Activated CD4-positive, alpha-beta T cell treated with anti-CD3 and anti-CD28 coated beads, Interleukin-2, amount 50 U/mL, for 16 hours (primary cell): Measurements from ENCODE around the gene RASSF5.

Source experiments
- DNase-seq: peaks from one replicate; pipeline ENCODE4 v3.0.0-alpha.2; 2020

The RASSF5 gene

DNA sequence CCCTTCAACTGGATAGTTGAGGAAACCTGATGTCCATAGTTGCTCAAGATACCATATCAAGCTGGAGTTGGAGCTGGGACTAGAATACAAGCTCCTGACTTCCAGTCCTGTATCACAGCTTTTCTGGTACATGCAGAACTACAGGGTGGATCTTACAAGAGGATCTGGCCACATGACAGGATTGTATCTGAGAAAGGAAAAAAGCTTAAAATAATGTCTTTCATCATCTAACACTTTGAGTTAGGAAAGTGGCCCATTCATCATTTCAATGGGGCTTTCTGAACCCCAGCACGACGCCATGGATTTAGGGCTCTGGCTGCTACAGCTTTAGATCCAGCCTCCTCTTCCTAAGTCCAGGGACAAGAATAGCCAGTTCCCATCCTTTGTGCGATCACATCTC, 46.9 kb downstream of the RASSF5 start:
- no peak for DNase-seq

DNA sequence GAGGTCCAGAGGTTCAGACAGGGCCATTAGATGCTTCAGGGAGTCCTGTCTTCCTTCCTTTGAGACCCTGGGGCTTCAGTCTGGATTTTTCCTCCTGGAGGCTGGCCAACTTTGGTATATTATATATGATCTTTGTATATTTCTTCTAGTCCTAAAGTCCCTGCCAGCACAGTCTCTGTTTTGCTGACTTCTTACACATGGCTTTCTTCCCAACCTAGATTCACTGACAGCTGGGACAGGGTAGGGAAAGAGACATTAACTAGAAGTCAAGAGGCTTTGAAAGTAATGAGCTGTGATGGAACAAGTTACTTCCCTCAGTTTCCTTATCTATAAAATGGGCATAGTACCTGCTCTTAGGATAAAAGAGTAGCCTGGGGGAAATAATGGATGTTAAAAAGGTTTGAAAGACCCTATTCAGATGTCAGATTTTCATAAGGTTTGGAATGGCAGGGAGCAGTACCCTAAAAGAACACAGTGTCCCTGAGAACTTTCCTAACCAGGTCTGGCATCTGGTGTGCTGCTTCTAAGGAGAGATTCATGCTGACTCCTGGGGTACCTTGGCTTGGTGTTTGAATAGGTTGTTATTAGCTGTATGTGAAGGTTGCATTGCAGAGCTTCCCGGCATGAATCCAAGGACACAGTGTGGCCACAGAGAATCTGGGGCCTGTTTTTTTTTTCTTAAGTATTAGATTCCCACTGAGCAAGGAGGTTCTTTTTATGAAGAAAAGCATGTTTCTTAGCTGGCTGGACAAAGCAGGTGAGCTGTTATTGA, 47.6 kb downstream of the RASSF5 start:
- no peak for DNase-seq

DNA sequence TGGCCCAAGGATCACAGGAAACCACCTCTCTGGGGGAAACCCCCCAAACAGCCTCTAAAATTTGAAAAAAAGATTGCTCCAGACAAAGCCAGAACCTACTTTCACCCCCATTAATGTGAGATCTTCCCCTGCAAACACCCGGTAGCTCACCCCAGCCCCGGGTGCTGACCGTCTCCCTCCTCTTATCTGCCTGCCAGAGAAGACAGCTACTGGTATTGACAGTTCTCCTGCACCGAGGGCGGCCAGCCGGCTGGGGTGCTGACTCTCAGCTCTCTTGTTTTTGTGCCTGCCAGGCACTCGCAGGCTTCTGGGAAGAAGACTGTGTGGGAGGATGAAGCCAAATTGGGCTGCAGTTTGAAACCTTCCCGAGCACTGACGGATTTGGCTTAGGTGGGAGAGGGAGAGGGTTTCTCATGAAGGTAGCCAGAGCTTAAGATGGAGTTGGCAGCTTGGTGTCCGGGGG, 48.2 kb downstream of the RASSF5 start:
- peak; percentile 46 for DNase-seq

DNA sequence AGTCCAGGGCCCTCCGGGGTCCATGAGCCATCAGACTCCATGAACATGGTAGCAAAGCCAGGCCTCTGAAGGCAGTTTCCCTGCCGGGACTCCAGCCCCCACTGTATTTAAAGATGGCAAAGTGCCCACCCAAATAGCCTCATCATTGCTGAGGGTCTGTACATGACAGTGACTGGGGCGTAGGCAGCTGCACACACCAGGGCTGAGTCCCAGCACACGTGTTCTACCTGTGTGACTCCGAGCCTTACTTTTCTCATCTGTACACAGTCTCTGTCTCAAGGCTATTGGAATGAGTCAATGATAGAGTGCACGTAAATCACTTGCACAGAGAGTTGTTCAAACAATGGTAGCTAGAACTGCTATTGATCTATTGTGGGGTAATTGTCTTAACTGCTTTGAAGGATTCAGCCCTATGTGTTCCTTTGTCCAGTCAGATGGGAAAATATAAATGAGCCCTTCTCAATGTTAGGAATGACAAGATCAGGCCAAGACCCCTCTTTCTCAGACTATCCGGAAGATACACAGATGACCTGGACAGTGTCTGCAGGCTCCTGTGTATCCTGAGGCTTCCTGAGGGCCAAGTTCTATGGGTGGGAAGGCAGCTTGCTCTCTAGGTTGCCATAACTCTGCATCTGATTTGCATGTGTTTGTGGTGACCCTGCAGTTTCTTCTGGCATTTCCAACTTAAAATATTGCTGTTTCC, 48.9 kb downstream of the RASSF5 start:
- DNase-seq: peak; percentile 75

DNA sequence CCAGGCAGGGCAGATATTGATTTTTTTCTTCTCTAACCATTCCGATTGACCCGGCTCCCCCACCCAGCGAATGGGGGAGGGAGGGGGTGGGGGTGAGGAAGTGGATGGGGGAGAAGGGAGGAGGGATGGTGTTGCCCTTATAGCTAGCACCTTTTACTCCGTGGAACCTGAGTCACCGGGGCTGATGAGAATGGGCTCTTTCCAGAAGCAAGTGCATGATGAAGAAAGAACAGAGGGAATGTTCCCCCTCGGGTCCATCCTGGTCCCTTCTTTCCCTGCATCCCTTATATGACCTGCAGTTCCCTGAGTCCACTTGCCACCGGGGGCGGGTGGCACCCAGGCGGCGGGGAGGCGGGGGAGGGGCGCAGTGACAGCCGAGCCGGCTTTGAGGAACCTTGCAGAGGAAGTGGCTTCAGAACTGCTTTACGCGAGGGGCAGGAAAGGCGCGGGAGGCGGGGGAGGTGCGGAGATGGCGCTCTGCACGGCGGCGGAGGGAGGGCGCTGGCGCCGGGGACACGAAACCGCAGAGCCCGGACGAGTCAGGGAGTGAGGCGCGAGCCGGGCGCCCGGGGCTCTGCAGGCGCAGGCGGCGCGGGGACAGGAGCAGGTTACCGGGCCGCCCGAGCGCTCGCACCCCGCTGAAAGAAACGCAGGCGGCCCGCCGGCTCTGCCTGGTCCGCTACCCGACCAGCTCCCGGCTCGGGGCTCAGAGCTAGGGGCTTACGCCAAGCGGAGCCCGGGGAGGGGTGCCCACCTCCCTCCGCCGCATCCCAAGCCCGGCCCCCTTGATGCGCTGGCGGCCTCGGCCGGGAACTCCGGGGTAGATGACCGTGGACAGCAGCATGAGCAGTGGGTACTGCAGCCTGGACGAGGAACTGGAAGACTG, 49.7 kb downstream of the RASSF5 start:
- peak; percentile 94 for DNase-seq

DNA sequence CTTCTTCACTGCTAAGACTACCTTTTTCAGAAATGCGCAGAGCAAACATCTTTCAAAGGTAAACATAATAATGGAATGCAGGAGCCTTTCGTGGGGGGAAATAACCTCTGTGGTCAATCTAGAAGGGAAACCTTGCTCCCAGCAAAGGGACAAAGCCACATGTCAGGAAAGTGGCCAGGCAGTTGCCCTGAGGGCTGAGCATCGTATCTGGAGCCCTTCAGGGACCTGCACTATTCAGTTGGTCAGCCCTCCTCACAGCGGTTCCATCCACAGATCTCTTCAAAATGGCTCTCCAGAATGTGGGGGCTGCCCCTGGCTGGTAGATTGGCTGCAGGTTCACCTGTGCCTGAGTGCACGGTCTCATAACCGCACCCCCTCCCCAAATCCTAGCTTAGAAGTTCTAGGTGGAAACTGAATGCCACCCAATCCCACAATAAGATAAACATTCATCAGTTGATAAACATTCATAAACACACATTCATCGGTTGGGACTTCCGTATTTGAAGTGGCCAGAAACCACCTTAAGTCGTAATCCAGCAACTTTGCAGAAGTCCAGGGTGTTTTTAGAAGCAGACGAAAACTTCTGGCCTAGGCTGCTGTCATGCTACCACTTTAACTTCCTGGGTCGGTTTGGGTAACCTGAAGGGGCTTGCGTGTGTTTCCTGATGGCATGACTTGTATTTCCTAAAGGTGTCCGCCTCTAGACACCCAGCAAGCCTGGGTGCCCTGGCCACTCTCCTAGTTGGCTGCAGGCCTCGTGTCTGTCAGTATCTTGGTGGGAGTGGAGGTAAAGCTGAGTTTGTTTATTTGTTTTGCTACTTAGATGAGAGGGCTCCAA, 50.5 kb downstream of the RASSF5 start:
- peak; percentile 63 for DNase-seq

DNA sequence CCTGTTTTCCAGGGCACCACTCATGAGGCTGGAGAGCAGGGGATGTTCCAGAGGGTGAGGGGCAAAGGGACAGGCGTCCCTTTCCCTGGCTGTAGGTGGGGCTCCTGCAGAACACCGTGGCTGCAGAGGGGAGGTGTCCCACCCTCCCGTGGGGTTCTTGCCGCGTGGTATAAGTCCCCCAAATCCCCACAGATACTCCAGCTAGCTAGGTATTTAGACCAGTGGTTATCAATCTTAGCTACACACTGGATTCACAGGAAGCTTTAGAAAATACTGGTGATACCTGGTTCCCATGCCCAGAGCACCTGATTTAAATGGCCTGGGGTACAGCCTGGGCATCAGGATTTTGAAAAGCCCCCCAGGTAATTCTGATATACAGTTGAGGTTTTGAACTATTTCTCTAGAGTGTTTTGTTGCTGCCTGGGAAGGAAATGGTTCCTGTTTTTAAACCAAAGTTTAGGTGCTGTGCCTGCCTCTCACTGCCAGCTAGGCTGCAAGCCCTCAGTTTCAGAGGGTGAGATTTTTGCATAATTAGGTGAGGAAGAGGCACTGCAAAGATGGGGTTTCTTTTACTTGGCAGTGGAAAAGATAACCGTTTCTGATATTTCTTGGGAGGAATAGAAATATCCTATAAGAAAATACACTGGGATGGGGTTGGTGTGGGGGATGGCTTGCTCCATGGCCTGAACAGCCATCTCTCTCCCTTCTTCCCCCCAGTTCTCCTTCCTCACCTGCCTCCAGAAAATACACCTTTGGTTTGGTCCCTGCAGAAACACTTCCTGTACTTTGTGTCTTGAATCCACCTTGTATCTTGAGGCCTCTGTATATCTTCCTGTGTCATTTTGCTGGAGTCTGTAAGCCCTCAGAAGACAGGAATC, 51.7 kb downstream of the RASSF5 start:
- no peak for DNase-seq

DNA sequence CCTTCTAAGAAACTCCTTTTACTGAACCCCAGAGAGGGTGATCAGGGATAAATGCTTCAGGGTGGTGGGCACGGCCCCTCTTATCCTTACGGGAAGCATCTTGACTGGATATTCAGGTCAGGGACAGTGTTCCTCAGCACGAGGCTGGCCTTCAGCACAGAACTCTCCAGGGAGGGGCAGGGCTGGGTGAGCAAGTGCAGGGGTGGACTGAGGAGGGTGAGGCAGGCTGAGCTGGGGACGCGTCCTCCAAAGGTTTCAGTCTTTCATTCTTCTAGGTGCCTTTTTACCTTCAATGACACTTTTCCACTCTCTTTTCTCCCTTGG, 52.3 kb downstream of the RASSF5 start:
- no peak for DNase-seq

DNA sequence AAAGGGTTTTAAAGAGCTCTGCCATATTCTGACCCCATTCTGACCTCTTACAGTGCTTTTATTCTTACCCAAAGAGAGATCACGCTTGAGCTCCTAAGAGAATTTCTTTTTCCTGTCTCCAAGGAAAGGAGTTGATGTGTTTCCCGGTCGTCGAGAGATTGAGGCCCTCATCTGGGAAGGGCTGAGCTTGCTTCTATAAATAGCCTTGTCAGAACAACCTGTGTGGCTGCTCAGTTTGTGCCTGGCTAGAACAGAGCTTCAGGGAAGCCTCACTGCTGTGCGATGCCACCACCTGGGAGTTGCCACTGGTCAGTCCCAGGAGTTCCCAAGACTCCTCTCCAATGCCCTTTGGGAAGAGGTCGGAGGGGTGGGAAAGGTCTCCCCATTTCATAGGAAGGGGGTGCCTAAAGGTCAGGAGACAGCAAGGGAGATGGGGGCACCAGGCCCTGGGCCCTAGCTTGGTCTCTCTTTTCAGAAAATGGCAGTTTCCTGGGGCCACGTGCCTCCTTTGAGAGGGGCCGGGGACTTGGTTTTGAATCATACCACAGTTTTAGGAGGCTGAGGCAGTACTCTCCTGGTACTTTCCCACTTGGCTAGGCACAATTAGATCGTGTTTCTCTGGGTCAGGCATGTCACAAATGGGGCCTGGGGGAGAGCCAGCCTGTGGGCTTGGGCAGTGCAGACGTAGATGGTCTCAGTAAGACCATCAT, 52.8 kb downstream of the RASSF5 start:
- DNase-seq: peak; percentile 52

DNA sequence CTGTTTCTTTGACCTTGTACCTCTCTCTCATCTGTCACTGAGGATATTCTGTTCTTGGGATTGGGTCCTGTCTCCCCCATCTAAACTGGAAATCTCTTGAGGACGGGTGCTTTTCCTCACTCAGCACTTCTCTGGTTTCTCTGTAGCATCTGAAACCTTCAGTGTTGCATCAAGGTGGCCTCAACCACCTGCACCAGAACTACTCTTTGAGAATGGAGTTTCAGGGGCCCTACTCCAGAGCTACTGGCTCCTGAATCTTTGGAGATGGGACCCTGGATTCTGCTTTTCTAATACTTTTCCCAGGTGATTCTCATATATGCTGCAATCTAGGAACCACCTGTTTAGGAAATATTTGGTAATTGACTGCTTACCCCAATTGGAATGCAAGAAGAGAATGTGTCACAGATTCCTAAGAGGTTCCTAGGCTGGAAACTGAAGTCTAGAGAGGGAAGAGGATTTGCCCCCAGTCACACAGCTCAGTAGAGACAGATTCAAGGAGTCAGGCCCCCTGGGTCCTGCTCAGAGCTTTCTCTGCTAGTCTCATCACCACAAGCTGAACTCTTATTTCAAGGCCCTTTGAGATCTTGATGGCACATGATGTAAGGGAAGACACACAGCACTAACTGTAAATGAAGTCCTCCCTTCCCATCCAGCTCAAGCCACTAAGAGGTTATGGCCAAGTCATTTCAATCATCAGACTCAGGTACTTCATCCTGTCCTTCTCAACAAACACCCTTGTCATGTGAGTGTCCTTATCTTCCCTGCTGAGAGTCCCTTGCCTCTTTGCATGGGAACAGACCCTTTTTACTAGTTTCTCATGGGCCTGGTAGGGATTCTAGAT, 56.3 kb downstream of the RASSF5 start:
- DNase-seq: peak; percentile 52

DNA sequence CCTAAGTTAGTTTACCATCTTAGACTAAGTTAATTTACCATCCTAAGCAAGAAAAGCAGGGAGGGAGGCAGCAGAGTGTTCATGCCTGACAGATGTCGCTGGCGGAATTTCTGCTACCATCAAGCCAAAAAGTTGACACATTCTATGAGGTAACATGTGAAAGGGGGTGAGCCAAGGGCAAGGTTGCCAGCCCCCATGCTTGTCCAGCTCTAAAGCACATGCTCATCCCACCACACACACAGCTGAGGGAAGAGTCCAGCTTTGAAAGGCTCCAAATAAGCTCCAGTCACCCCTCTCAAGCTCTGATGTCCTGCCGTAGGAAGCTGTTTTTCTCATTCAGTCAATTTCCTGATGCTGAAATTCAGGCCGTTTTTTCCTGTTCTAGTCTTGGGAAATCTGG, 58.7 kb downstream of the RASSF5 start:
- DNase-seq: no peak

DNA sequence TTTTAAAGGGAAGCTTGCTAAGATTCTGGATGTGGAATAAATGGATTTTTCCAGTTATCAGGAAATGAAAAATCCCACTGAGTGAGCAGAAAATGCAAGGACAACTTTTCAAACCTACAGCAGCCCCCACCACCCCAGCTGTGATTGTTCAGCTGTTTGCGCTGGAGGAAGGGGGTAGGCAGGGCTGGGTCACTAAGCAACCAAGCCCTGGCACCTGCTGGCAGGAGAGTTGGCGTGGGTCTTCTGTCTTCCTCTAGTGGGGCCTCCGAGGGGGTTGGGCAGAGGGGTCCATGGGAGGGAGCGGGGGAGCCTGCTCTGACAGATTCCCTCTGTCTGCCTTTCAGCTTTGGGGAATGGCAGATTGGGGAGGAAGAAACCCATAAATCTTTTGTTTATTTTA, 59.7 kb downstream of the RASSF5 start:
- DNase-seq: no peak

DNA sequence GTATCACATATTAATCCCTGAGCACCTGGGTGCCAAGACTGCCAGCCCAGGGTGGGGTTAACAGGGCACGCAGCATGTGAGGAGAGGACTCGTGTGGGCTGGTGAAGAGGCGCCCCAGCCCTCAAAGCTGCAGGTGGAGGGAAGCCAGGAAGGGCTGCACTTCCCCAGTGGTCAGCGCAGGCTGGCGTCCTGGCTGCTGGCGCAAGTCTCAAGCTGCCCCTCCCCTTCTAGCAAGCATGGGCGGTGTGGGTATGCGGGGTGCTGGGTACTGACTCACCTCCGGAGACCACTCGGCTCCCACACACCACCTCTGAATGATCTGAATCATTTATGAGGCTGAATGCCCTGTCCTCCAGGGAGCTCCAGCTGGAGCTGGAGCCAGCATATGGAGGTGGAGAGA, 60.9 kb downstream of the RASSF5 start:
- DNase-seq: no peak

DNA sequence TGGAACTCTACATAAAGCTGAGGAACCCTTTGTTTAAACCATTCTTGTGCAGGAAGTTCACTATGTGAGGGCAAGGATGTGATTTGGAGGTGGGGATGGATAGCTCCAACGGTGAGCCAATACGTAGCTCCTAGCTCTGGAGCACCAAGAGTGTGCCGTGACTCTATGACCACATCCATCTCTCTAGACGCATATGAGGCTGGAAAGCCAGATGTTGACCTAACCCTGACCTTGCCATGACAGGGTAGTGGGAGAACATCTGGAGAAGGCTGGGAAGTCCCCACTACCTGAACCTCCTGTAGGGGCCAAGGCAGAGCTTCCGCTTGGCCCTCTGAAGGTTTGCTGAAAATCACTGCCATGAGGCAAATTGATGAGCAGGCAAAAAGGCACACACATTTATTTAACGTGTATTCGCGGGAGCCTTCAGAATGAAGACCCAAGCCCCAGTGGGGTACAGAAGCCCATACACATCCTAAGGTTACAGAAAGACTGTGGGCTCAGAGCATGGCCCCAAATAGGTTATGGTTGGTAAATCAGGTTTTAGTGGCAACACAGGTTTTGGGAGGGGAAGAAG, 61.5 kb downstream of the RASSF5 start:
- no peak for DNase-seq

DNA sequence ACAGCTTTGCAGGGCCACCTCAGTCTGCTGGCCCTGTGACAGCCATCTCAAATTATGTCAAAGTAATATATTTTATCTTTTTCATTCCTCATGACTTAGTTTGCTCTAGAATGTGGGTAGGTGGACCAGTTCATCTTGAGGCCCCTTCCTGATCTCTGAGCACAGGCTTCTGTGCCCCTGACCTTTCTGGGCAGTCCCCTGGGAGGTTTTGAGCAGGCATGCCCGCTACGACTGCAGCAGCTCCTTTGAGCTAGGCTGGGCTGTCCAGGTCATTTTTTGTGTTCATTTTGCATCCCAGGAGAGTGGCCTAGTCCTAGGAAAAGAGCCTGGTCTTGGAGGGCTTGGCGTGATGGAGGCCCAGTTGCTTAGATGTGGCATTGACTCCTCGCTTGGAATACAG, 62.2 kb downstream of the RASSF5 start:
- no peak for DNase-seq

DNA sequence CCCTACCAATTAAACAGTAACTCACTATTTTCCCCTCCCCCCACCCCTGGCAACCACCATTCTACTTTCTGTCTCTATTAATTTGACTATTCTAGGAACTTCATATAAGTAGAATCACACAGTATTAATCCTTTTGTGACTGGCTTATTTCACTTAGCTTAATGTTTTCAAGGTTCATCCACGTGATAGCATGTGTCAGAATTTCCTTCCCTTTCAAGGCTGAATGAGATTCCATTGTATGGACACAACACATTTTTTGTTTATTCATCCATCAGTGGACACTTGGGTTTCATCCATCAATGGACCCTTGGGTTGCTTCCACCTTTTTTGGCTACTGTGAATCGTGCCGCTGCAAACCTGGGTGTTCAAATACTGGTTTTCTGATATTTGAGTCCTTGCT, 63.2 kb downstream of the RASSF5 start:
- no peak for DNase-seq

DNA sequence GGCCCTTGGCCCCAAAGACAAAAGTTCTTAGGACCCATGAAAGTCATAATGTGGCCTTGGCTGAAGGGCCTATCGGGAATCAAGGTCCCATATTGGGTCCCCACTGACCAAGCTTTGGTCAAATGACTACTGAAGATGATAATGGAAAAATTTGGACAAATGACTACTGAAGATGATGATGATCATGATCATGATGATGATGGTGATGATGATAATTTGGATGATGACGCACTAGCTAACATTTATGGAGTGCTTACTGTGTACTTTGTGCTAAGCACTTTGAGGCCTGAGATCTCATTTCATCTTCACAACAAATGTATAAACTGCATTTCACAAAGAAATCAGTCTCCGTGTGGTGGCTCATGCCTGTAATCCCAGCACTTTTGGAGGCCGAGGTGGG, 65.5 kb downstream of the RASSF5 start:
- no peak for DNase-seq

DNA sequence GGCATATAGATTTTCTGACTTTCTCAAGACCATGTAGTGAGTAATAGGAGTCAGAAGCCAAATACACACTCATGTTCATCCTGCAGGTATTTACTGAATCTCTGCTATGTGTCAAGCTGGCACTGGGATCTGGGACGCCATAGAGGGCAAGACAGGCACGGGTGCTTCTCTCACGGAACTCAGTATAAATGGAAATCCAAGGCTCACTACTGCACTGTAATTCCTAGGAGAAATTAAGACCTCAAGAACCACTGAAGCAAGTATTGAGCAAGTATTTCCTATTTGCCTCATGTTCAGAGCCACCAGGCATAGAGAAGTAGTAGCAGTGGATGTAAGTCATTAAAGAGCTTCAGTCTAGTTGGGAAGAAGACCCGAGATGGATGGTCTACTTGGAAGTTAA, 66.0 kb downstream of the RASSF5 start:
- DNase-seq: no peak

DNA sequence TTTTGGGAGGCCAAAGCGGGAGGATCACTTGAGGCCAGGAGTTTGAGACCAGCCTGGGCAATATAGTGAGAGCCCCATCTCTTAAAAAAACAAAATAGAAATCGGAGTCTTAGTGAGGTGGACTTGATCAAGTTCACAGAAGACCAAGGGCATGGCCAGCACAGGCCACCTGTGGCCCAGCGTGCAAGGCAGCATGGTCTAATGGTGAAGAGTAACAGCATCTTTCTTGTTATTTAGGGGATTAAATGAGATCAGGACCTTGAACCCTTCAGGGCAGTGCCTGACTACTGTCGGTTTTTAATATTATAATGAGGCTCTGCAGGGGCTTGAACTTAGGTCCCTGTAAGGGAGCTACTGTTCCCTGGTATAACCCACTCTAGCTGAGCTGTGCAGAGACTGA, 66.4 kb downstream of the RASSF5 start:
- DNase-seq: no peak
